ENCODE results near the gene RDH5.

RDH5 gene

GRCh38 chr12:55746174-55746912, 26.1 kb downstream of the RDH5 start:
- H3K23ac ChIP-seq (ENCODE audit: low read length), result no peak overlapping the region
- no peak overlapping the region for H4K8ac ChIP-seq (ENCODE audit: low read depth, low read length)
- H4K5ac ChIP-seq (ENCODE audit: low read length), result no peak overlapping the region
- H2BK15ac ChIP-seq (replicated peaks; ENCODE audit: low read depth), result no peak overlapping the region
- H3K4ac ChIP-seq (ENCODE audit: low read depth, low read length), result no peak overlapping the region
- peak overlapping the region; percentile 25 for H3K18ac ChIP-seq (ENCODE audit: low read length)
- H3K4me3 ChIP-seq (ENCODE audit: low read length), result no peak overlapping the region
- H2AK5ac ChIP-seq (ENCODE audit: low read length), result no peak overlapping the region
- peak overlapping the region; percentile 72 for H2BK5ac ChIP-seq (ENCODE audit: low read length)
- peaks cover 16% of the 10 kb centered on the region for H3K4me1 ChIP-seq (ENCODE audit: control insufficient read depth, low read depth, low read length)
- peaks cover 16% of the 10 kb centered on the region for H3K79me1 ChIP-seq (ENCODE audit: low read length)
- H3K4me2 ChIP-seq (ENCODE audit: low read length), result peak overlapping the region; percentile 33
- peaks cover 20% of the 10 kb centered on the region for H3K79me2 ChIP-seq (ENCODE audit: control insufficient read depth, insufficient read depth, low read length)
- H2BK120ac ChIP-seq (ENCODE audit: low read depth, low read length), result no peak overlapping the region
- peak overlapping the region; percentile 58 for H3K27ac ChIP-seq (ENCODE audit: low read depth, low read length)
- H3K56ac ChIP-seq (ENCODE audit: low read length), result peak overlapping the region; percentile 72
- peak overlapping the region; percentile 57 for H3K9ac ChIP-seq (ENCODE audit: low read length)
- no CpG with 5 or more reads among the region's 3 CpGs for WGBS (ENCODE audit: extremely low coverage, insufficient coverage, low lambda C conversion rate)
- no peaks in the 10 kb centered on the region for H3K36me3 ChIP-seq (ENCODE audit: control insufficient read depth, insufficient read depth, low read length)
- DNase-seq, result no peak
- H3K27me3 ChIP-seq (ENCODE audit: insufficient read depth, low read length, poor library complexity), result no peaks in the 10 kb centered on the region

DNA sequence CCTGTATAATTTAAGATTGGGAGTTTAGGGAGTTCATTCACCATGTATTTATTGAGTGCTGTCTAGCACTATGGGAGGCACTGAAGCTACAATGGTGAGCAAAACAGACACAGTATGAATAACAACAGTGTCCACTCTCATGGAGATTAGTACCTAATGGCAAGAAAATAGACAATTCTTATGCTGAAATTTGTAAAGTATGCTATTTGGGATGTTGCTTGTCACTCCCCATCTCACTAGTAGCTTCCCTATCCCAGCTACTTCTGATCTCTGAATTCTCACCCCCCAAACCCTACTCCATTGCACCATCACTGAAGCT, 26.7 kb downstream of the RDH5 start:
- peaks cover 16% of the 10 kb centered on the region for H3K4me1 ChIP-seq (ENCODE audit: control insufficient read depth, low read depth, low read length)
- no peak overlapping the region for H2BK120ac ChIP-seq (ENCODE audit: low read depth, low read length)
- no peak overlapping the region for H2BK5ac ChIP-seq (ENCODE audit: low read length)
- H2BK15ac ChIP-seq (replicated peaks; ENCODE audit: low read depth), result no peak overlapping the region
- H4K8ac ChIP-seq (ENCODE audit: low read depth, low read length), result no peak overlapping the region
- no peak overlapping the region for H3K9ac ChIP-seq (ENCODE audit: low read length)
- peaks cover under 1% of the 10 kb centered on the region for H3K36me3 ChIP-seq (ENCODE audit: control insufficient read depth, insufficient read depth, low read length)
- no peak overlapping the region for H2AK5ac ChIP-seq (ENCODE audit: low read length)
- peaks cover 16% of the 10 kb centered on the region for H3K79me1 ChIP-seq (ENCODE audit: low read length)
- DNase-seq, result no peak
- H3K4me2 ChIP-seq (ENCODE audit: low read length), result no peak overlapping the region
- H3K27me3 ChIP-seq (ENCODE audit: insufficient read depth, low read length, poor library complexity), result no peaks in the 10 kb centered on the region
- H3K56ac ChIP-seq (ENCODE audit: low read length), result no peak overlapping the region
- H3K4me3 ChIP-seq (ENCODE audit: low read length), result no peak overlapping the region
- H3K27ac ChIP-seq (ENCODE audit: low read depth, low read length), result no peak overlapping the region
- no peak overlapping the region for H3K23ac ChIP-seq (ENCODE audit: low read length)
- H3K4ac ChIP-seq (ENCODE audit: low read depth, low read length), result no peak overlapping the region
- no peak overlapping the region for H4K5ac ChIP-seq (ENCODE audit: low read length)
- peaks cover 20% of the 10 kb centered on the region for H3K79me2 ChIP-seq (ENCODE audit: control insufficient read depth, insufficient read depth, low read length)
- H3K18ac ChIP-seq (ENCODE audit: low read length), result no peak overlapping the region

DNA sequence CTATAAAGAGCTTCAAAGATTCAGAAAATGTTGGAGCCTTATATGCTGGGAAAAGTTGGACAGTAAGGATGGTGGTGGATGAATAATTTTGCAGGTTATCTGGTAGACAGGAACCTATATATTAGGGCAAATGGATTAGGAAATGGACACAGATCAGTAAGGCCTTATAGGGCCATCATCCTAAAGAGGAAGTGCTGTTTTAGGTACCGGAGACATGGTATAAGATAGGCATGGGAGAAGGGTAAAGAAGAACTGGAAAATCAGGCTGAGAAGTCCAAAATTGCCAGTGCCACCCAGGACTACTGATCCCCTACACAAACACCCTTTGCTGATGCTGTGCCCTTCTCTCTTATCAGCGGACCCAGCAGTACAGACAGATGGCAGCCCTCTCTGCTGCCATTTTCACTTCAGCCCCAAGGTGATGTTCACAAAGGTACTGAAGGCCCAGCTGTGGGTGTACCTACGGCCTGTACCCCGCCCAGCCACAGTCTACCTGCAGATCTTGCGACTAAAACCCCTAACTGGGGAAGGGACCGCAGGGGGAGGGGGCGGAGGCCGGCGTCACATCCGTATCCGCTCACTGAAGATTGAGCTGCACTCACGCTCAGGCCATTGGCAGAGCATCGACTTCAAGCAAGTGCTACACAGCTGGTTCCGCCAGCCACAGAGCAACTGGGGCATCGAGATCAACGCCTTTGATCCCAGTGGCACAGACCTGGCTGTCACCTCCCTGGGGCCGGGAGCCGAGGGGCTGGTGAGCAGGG, 28.2 kb downstream of the RDH5 start:
- Histone ChIP-seq H3K36me3 (ENCODE audit: control insufficient read depth, insufficient read depth, low read length) (peaks cover 4% of the 10 kb centered on the region), H3K56ac (ENCODE audit: low read length) (no peak overlapping the region), H2BK15ac (replicated peaks; ENCODE audit: low read depth) (no peak overlapping the region), H3K27me3 (ENCODE audit: insufficient read depth, low read length, poor library complexity) (no peaks in the 10 kb centered on the region), H3K79me1 (ENCODE audit: low read length) (peaks cover 16% of the 10 kb centered on the region), H3K4ac (ENCODE audit: low read depth, low read length) (no peak overlapping the region), H4K8ac (ENCODE audit: low read depth, low read length) (no peak overlapping the region), H3K4me2 (ENCODE audit: low read length) (no peak overlapping the region), H3K9ac (ENCODE audit: low read length) (no peak overlapping the region), H2BK5ac (ENCODE audit: low read length) (no peak overlapping the region), H3K23ac (ENCODE audit: low read length) (no peak overlapping the region), H3K4me3 (ENCODE audit: low read length) (no peak overlapping the region), H3K79me2 (ENCODE audit: control insufficient read depth, insufficient read depth, low read length) (peaks cover 20% of the 10 kb centered on the region), H2BK120ac (ENCODE audit: low read depth, low read length) (no peak overlapping the region), H3K18ac (ENCODE audit: low read length) (no peak overlapping the region), H4K5ac (ENCODE audit: low read length) (no peak overlapping the region), H3K4me1 (ENCODE audit: control insufficient read depth, low read depth, low read length) (peaks cover 13% of the 10 kb centered on the region), H3K27ac (ENCODE audit: low read depth, low read length) (no peak overlapping the region), H2AK5ac (ENCODE audit: low read length) (no peak overlapping the region)
- DNase-seq, result no peak
- no CpG with 5 or more reads among the region's 18 CpGs for WGBS (ENCODE audit: extremely low coverage, insufficient coverage, low lambda C conversion rate)

DNA sequence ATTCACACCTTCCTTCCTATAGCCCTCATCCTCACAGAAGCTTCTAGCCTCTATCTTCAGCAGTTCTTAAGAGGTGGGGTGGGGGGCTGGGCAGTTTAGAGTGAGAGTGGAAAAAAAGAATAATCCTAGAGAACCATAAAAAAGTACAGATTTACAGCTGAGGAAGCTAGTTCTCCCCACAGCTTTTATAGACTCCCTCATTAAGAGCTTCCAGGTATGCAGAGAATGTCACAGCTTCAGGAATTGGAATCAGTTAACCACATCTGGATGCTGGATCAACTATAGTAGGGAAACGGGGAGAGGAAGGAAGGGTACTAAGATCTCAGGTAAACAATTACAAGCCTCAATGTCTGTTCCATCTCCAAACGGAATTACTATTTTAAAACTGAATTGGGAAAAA, 35.1 kb downstream of the RDH5 start:
- Histone ChIP-seq H3K56ac (ENCODE audit: low read length) (no peak overlapping the region), H4K5ac (ENCODE audit: low read length) (no peak overlapping the region), H2BK15ac (replicated peaks; ENCODE audit: low read depth) (no peak overlapping the region), H3K4ac (ENCODE audit: low read depth, low read length) (no peak overlapping the region), H3K79me2 (ENCODE audit: control insufficient read depth, insufficient read depth, low read length) (no peaks in the 10 kb centered on the region), H3K27ac (ENCODE audit: low read depth, low read length) (no peak overlapping the region), H3K4me2 (ENCODE audit: low read length) (no peak overlapping the region), H3K79me1 (ENCODE audit: low read length) (no peaks in the 10 kb centered on the region), H2BK5ac (ENCODE audit: low read length) (no peak overlapping the region), H4K8ac (ENCODE audit: low read depth, low read length) (no peak overlapping the region), H3K4me3 (ENCODE audit: low read length) (no peak overlapping the region), H3K9ac (ENCODE audit: low read length) (no peak overlapping the region), H2AK5ac (ENCODE audit: low read length) (no peak overlapping the region), H3K23ac (ENCODE audit: low read length) (no peak overlapping the region), H3K18ac (ENCODE audit: low read length) (no peak overlapping the region), H3K27me3 (ENCODE audit: insufficient read depth, low read length, poor library complexity) (no peaks in the 10 kb centered on the region), H3K36me3 (ENCODE audit: control insufficient read depth, insufficient read depth, low read length) (peaks cover 12% of the 10 kb centered on the region), H2BK120ac (ENCODE audit: low read depth, low read length) (no peak overlapping the region), H3K4me1 (ENCODE audit: control insufficient read depth, low read depth, low read length) (peaks cover 3% of the 10 kb centered on the region)
- no CpG with 5 or more reads among the region's 2 CpGs for whole genome bisulfite sequencing (ENCODE audit: extremely low coverage, insufficient coverage, low lambda C conversion rate)
- peak; percentile 80 for DNase-seq

DNA sequence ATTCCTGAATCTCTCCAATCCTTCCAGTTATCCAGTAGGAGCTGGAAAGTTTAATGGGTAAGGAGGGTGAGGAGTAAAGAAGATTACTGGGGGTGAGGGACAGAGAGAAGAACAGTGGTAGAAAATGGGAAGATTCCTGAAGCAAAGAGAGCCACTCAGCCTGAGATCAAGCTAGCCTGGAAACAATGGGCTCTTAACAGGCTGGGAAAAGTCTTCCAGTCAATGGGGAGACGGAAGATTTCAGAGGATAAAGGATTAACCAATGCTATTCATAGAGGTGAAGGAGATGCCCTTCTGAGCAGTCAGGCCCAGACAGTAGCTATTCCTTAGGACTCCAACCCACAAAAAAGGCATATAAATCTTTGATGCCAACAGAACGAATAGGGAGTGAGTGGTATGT, 37.5 kb downstream of the RDH5 start:
- peak; percentile 51 for DNase-seq
- H2BK15ac ChIP-seq (replicated peaks; ENCODE audit: low read depth), result no peak overlapping the region
- no CpG with 5 or more reads among the region's 2 CpGs for WGBS (ENCODE audit: extremely low coverage, insufficient coverage, low lambda C conversion rate)
- no peak overlapping the region for H3K4ac ChIP-seq (ENCODE audit: low read depth, low read length)
- H3K36me3 ChIP-seq (ENCODE audit: control insufficient read depth, insufficient read depth, low read length), result peaks cover 11% of the 10 kb centered on the region
- no peak overlapping the region for H3K23ac ChIP-seq (ENCODE audit: low read length)
- H2BK120ac ChIP-seq (ENCODE audit: low read depth, low read length), result no peak overlapping the region
- no peak overlapping the region for H3K18ac ChIP-seq (ENCODE audit: low read length)
- peak overlapping the region; percentile 36 for H3K27ac ChIP-seq (ENCODE audit: low read depth, low read length)
- H3K79me1 ChIP-seq (ENCODE audit: low read length), result peaks cover 2% of the 10 kb centered on the region
- H3K4me1 ChIP-seq (ENCODE audit: control insufficient read depth, low read depth, low read length), result peaks cover 3% of the 10 kb centered on the region
- no peaks in the 10 kb centered on the region for H3K79me2 ChIP-seq (ENCODE audit: control insufficient read depth, insufficient read depth, low read length)
- H3K27me3 ChIP-seq (ENCODE audit: insufficient read depth, low read length, poor library complexity), result no peaks in the 10 kb centered on the region
- no peak overlapping the region for H2AK5ac ChIP-seq (ENCODE audit: low read length)
- peak overlapping the region; percentile 15 for H3K56ac ChIP-seq (ENCODE audit: low read length)
- H4K8ac ChIP-seq (ENCODE audit: low read depth, low read length), result no peak overlapping the region
- H2BK5ac ChIP-seq (ENCODE audit: low read length), result no peak overlapping the region
- H3K4me3 ChIP-seq (ENCODE audit: low read length), result no peak overlapping the region
- no peak overlapping the region for H3K9ac ChIP-seq (ENCODE audit: low read length)
- H4K5ac ChIP-seq (ENCODE audit: low read length), result no peak overlapping the region
- H3K4me2 ChIP-seq (ENCODE audit: low read length), result no peak overlapping the region

Measured in mesendoderm (in vitro differentiated cells).